ENCODE data around the gene ASCC3.

DNA sequence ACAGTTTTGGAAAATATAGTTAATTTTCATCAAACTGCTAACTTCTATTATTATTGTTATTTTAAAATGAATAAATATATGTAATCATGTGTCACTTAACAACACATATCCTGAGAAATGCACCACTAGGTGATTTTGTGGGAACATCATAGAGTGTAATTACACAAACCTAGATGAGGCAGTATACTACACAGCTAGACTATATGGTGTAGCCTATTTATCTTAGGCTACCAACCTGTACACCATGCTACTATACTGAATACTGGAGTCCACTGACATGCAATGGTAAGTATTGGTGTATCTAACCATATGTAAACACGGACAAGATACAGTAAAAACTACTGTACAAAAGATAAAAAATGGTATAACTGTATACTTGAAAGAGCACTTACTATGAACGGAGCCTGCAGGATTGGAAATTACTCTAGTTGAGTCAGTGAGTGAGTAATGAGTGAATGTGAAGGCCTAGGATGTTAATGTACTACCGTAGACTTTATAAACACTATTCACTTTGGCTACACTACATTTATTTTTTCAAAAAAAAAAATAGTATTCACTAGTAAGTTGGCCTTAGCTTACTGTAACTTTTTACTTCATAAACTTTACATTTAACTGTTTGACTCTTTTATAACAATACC is 72.4 kb downstream of the ASCC3 start:
- TF ChIP-seq ARNT (IDR thresholded peaks at IDR 0.05) (no peak), TARDBP (IDR thresholded peaks at IDR 0.05) (no peak), BHLHE40 (IDR thresholded peaks at IDR 0.05; ENCODE audit: borderline replicate concordance) (no peak), SP1 (IDR thresholded peaks at IDR 0.05) (no peak)

Measured in HEK293T (cell line).